Omental fat pad (tissue), 4 donors: ENCODE measurements around the gene SPTBN1. TPM values are rescaled to one million over a fixed set of nuclear protein-coding genes. Genes with fewer than 3 reads are reported as not detected.

Experiments used
- ATAC-seq: fragments of 150-250 bp; one replicate; pipeline ENCODE4 v1.9.1; 2016; ENCODE audit warnings: mild to moderate bottlenecking, moderate library complexity; ENCODE audit not compliant: low FRiP score
- DNase-seq: peaks from one replicate; pipeline ENCODE4 v3.0.0-alpha.2; 2019; ENCODE audit warnings: low spot score
- total RNA-seq, 4 donors: library from RNA; depleted of rRNA; stranded (reverse); fragments of >200 nt; gene quantifications; one replicate each; pipeline ENCODE4 v1.1.0, GENCODE V29; 2016
- TF ChIP-seq, protein P1 (sequence below), 3 donors: fragments of 450-650 bp; IDR thresholded peaks; one replicate each; pipeline ENCODE4 v1.5.1; 2016 to 2017; ENCODE audit warnings: antibody characterized with exemption in 3 of 3, mild to moderate bottlenecking in 3 of 3, moderate library complexity in 2 of 3

The SPTBN1 gene
- total RNA-seq, 4 donors from 2014 or later = 681 to 1,046 (median 964) TPM

DNA sequence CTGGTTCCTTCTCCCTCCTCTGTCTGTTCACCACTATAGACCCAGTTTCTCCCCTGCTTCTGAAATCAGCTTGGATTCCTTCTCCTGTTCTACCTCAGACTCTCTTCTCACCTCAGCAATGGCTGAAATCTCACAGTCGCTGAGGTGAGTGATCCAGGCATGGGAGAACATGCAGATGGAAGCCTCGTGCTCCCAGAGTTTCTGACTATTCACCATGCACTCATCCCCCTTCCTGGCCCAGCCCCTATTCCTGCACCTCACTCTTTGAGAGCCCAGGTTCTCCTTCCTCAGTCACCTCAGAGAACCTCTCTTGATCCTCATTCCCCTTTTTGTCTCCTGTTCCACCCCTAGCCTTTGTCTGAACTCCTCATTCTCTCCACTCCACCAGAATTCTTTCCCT, 78.5 kb downstream of the SPTBN1 start:
- DNase-seq (no peak), ATAC-seq (no peak)
- TF ChIP-seq, protein P1, sequence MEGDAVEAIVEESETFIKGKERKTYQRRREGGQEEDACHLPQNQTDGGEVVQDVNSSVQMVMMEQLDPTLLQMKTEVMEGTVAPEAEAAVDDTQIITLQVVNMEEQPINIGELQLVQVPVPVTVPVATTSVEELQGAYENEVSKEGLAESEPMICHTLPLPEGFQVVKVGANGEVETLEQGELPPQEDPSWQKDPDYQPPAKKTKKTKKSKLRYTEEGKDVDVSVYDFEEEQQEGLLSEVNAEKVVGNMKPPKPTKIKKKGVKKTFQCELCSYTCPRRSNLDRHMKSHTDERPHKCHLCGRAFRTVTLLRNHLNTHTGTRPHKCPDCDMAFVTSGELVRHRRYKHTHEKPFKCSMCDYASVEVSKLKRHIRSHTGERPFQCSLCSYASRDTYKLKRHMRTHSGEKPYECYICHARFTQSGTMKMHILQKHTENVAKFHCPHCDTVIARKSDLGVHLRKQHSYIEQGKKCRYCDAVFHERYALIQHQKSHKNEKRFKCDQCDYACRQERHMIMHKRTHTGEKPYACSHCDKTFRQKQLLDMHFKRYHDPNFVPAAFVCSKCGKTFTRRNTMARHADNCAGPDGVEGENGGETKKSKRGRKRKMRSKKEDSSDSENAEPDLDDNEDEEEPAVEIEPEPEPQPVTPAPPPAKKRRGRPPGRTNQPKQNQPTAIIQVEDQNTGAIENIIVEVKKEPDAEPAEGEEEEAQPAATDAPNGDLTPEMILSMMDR (IDR thresholded peaks at IDR 0.05) = no peak

DNA sequence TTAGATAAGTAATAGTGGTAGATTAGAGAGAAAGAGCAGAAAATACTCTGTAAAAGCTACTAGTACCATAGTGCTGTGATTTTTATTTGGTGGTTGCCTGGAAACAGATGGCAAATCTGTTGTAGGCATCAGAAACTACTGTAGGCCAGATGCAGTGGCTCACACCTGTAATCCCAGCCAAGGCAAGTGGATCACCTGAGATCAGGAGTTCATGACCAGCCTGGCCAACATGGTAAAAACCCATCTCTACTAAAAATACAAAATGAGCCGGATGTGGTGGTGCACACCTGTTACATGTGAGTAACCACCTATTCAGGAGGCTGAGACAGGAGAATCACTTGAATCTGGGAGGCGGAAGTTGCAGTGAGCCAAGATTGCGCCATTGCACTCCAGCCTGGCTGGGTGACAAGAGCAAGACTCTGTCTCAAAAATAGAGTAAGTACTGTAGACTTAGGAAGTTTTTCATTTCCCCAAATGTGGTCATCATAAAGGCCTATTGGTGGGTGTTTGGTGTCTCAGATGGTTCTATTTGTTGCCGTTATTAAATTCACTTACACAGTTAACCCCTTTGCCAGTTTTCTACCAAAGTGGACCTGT, 79.6 kb downstream of the SPTBN1 start:
- no peak for ATAC-seq
- TF ChIP-seq, protein P1 (IDR thresholded peaks at IDR 0.05) = no peak
- no peak for DNase-seq

- DNase-seq = no peak
- no peak for ATAC-seq
- TF ChIP-seq, protein P1 (IDR thresholded peaks at IDR 0.05) = no peak
Observed at GRCh38 chr2:54536720-54537119, 80.6 kb downstream of the SPTBN1 start.

GRCh38 chr2:54538537-54538936, 82.4 kb downstream of the SPTBN1 start:
- ATAC-seq = no peak
- DNase-seq = no peak
- TF ChIP-seq, protein P1 (IDR thresholded peaks at IDR 0.05) = no peak

DNA sequence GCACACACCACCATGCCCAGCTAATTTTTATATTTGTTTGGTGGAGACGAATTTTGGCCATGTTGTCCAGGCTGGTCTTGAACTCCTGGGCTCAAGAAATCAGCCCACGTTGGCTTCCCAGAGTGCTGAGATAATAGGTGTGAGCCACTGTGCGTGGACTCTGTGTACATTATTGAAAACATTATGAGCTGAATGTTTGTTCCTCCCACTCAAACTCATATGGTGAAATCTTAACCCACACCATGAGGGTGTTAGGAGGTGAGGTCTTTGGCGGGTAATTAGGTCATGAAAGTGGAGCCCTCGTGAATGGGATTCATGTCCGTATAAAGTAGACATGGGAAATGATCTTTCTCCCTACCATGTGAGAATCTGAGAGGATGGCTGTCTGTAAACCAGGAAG, 83.6 kb downstream of the SPTBN1 start:
- no peak for DNase-seq
- ATAC-seq = no peak
- TF ChIP-seq, protein P1 (IDR thresholded peaks at IDR 0.05) = no peak

GRCh38 chr2:54540194-54540593, 84.1 kb downstream of the SPTBN1 start:
- DNase-seq = no peak
- ATAC-seq = no peak
- TF ChIP-seq, protein P1 (IDR thresholded peaks at IDR 0.05) = no peak

DNA sequence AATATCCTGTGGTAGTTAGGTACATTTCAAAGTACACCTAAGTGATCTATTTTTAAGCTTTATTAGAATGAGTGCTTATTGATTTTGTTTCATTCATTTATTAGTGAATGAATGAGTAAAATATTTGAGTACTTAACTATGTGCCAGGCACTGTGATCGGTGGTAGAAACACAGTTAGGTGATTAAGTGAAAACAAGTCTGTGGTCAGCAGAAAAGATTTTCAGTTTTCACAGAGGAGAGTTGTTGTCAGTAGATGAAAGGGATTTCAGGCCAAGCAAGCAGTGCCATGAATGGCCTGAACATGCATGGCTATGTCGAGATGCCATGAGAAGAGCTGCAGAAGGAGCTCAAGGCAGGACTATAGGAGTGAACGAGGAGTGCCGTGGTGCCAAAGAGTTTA, 85.9 kb downstream of the SPTBN1 start:
- TF ChIP-seq, protein P1 (IDR thresholded peaks at IDR 0.05) = no peak
- DNase-seq (no peak), ATAC-seq (no peak)
